Prostate gland (tissue), 2 donors: ENCODE results near the gene ADORA2A. TPM values are rescaled to one million over a fixed set of nuclear protein-coding genes. Genes with fewer than 3 reads are reported as not detected.

ENCODE experiments used
- DNase-seq: peaks from one replicate; pipeline ENCODE4 v3.0.0-alpha.2; 2019; ENCODE audit warnings: low spot score
- H3K27ac ChIP-seq, 2 donors: fragments of 200-600 bp; sonication (generic); 2 replicates each; pipeline ENCODE4 v1.5.1; 2017 to 2019
- H3K27me3 ChIP-seq: fragments of 200-600 bp; sonication (generic); replicated peaks from 2 replicates; pipeline ENCODE4 v1.5.1; 2019; ENCODE audit not compliant: insufficient read depth
- H3K36me3 ChIP-seq, 2 donors: fragments of 200-600 bp; sonication (generic); 1 replicate in 1 of 2; 2 replicates in 1 of 2; pipeline versions ENCODE4 v1.5.1 to v1.8.1; 2017 to 2019
- H3K4me1 ChIP-seq: fragments of 200-600 bp; sonication (generic); replicated peaks from 2 replicates; pipeline ENCODE4 v1.5.1; 2019
- H3K4me3 ChIP-seq, 2 donors: fragments of 200-600 bp; sonication (generic); 2 replicates each; pipeline ENCODE4 v1.5.1; 2017 to 2019
- H3K9me3 ChIP-seq: fragments of 200-600 bp; sonication (generic); 2 replicates; pipeline ENCODE4 v1.5.1; 2017
- CTCF ChIP-seq, 4 experiments: fragments of 200-600 bp in 2 of 4; fragments of 450-650 bp in 2 of 4; sonication (generic) in 2 of 4; IDR thresholded peaks; 1 replicate in 3 of 4; 2 replicates in 1 of 4; pipeline ENCODE4 v1.5.1; 2016 to 2019; ENCODE audit warnings: antibody characterized with exemption in 4 of 4, mild to moderate bottlenecking in 2 of 4, moderate library complexity in 2 of 4
- POLR2A ChIP-seq: fragments of 450-650 bp; IDR thresholded peaks from one replicate; pipeline ENCODE4 v1.6.1; 2016; ENCODE audit warnings: antibody characterized with exemption, mild to moderate bottlenecking
- POLR2AphosphoS5 ChIP-seq: sonication (generic); formaldehyde crosslinking; IDR thresholded peaks from one replicate; pipeline ENCODE4 v1.6.1; 2017; ENCODE audit warnings: antibody characterized with exemption
- WGBS: methylation state at CpG from one replicate; pipeline ENCODE4 v1.1.5; 2018; 5-methylcytosine and 5-hydroxymethylcytosine counted together
- intact Hi-C: fragments of 100-400 bp; cut with DNase I; formaldehyde crosslinking; loops from one replicate; pipeline ENCODE4 v1.14.2; 2022
- total RNA-seq, 2 donors: library from RNA; depleted of rRNA; stranded (reverse); fragments of >200 nt; gene quantifications; one replicate each; pipeline ENCODE4 v1.1.0, GENCODE V29; 2016

Gene ADORA2A
- total RNA-seq, 2 donors from 2014 or later, result 2.1 to 3.7 TPM

- H3K9me3 ChIP-seq, result no peaks in the 10 kb centered on the region
- H3K36me3 ChIP-seq, result no peaks in the 10 kb centered on the region
- TF ChIP-seq POLR2A (no peak), POLR2AphosphoS5 (no peak), CTCF (IDR thresholded peaks at IDR 0.05) (no peak)
- intact Hi-C loops, result no loop called here
- no peak overlapping the region for H3K27ac ChIP-seq
- H3K4me3 ChIP-seq, result no peak overlapping the region
- no peaks in the 10 kb centered on the region for H3K27me3 ChIP-seq
- no peaks in the 10 kb centered on the region for H3K4me1 ChIP-seq
- no peak for DNase-seq
- WGBS, result 97% methylated on average over 3 of the region's 3 CpGs
Measured at GRCh38 chr22:24457894-24458420, 30.6 kb downstream of the ADORA2A start.

- WGBS, result 81% methylated on average over 1 of the region's 1 CpG
- no peak overlapping the region for H3K4me3 ChIP-seq
- no peaks in the 10 kb centered on the region for H3K27me3 ChIP-seq
- no peaks in the 10 kb centered on the region for H3K36me3 ChIP-seq
- intact Hi-C loops, result no loop called here
- TF ChIP-seq POLR2A (no peak), POLR2AphosphoS5 (no peak), CTCF (IDR thresholded peaks at IDR 0.05) (no peak)
- H3K27ac ChIP-seq, result no peak overlapping the region
- DNase-seq, result no peak
- no peaks in the 10 kb centered on the region for H3K4me1 ChIP-seq
- no peaks in the 10 kb centered on the region for H3K9me3 ChIP-seq
Measured at GRCh38 chr22:24459911-24460310, 32.5 kb downstream of the ADORA2A start.

- no peaks in the 10 kb centered on the region for H3K4me1 ChIP-seq
- no peaks in the 10 kb centered on the region for H3K36me3 ChIP-seq
- H3K9me3 ChIP-seq, result no peaks in the 10 kb centered on the region
- H3K27me3 ChIP-seq, result no peaks in the 10 kb centered on the region
- H3K27ac ChIP-seq, result no peak overlapping the region
- no peak overlapping the region for H3K4me3 ChIP-seq
- intact Hi-C loops, result no loop called here
- 60% methylated on average over 10 of the region's 10 CpGs for WGBS
- DNase-seq, result no peak
- TF ChIP-seq POLR2A, result no peak
- TF ChIP-seq CTCF (IDR thresholded peaks at IDR 0.05), result no peak
- no peak for TF ChIP-seq POLR2AphosphoS5
Measured at GRCh38 chr22:24460418-24461089, 33.2 kb downstream of the ADORA2A start.

GRCh38 chr22:24463071-24463760, 35.8 kb downstream of the ADORA2A start:
- Histone ChIP-seq H3K27ac (no peak overlapping the region), H3K9me3 (no peaks in the 10 kb centered on the region), H3K4me3 (no peak overlapping the region), H3K4me1 (no peaks in the 10 kb centered on the region), H3K36me3 (no peaks in the 10 kb centered on the region), H3K27me3 (no peaks in the 10 kb centered on the region)
- DNase-seq, result no peak
- intact Hi-C loops, result no loop called here
- WGBS, result 88% methylated on average over 6 of the region's 6 CpGs
- TF ChIP-seq POLR2AphosphoS5, result no peak

- Histone ChIP-seq H3K4me3 (no peak overlapping the region), H3K27ac (no peak overlapping the region), H3K27me3 (no peaks in the 10 kb centered on the region), H3K4me1 (no peaks in the 10 kb centered on the region), H3K36me3 (no peaks in the 10 kb centered on the region), H3K9me3 (no peaks in the 10 kb centered on the region)
- intact Hi-C loops, result no loop called here
- DNase-seq, result no peak
- no peak for TF ChIP-seq POLR2A
- no peak for TF ChIP-seq CTCF (IDR thresholded peaks at IDR 0.05)
- TF ChIP-seq POLR2AphosphoS5, result no peak
- WGBS, result 81% methylated on average over 5 of the region's 5 CpGs
Measured at GRCh38 chr22:24465566-24465965, 38.2 kb downstream of the ADORA2A start.
